ENCODE measurements around the gene MAST4. TPM values are rescaled to one million over a fixed set of nuclear protein-coding genes. Genes with fewer than 3 reads are reported as not detected.

MAST4 gene
- total RNA-seq, 4 donors from 2014 or later = 55.3 to 148 (median 110) TPM

DNA sequence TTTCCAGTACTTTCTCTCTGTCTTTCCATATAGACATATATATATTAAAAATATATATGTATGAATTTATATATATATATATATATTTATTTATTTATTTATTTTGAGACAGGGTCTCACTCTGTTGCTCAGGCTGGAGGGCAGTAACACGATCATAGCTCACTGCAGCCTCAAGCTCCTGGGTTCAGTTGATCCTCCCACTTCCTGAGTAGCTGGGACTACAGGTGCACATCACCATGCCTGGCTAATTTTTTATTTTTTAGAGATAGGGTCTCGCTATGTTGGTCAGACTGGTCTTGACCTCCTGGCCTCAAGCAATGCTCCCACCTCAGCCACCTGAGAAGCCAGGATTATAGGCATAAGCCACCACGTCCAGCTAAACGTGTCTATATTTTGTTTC lies 390.3 kb downstream of the MAST4 start:
- TF ChIP-seq, protein P1, sequence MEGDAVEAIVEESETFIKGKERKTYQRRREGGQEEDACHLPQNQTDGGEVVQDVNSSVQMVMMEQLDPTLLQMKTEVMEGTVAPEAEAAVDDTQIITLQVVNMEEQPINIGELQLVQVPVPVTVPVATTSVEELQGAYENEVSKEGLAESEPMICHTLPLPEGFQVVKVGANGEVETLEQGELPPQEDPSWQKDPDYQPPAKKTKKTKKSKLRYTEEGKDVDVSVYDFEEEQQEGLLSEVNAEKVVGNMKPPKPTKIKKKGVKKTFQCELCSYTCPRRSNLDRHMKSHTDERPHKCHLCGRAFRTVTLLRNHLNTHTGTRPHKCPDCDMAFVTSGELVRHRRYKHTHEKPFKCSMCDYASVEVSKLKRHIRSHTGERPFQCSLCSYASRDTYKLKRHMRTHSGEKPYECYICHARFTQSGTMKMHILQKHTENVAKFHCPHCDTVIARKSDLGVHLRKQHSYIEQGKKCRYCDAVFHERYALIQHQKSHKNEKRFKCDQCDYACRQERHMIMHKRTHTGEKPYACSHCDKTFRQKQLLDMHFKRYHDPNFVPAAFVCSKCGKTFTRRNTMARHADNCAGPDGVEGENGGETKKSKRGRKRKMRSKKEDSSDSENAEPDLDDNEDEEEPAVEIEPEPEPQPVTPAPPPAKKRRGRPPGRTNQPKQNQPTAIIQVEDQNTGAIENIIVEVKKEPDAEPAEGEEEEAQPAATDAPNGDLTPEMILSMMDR (IDR thresholded peaks at IDR 0.05) = no peak
- no peak for TF ChIP-seq POLR2A (IDR thresholded peaks at IDR 0.05)
- no peak overlapping the region for H3K4me3 ChIP-seq
- H3K27ac ChIP-seq = no peak overlapping the region
- H3K36me3 ChIP-seq = no peaks in the 10 kb centered on the region
- H3K9me3 ChIP-seq = no peaks in the 10 kb centered on the region
- no peaks in the 10 kb centered on the region for H3K27me3 ChIP-seq
- H3K4me1 ChIP-seq = peaks cover 2 to 59% (median 11%) of the 10 kb centered on the region in 3 donors
- WGBS, 2 donors = 81 to 87% methylated on average over 4 of the region's 4 CpGs
- intact Hi-C loops (cut with DNase I) = no loop called here
- no peak for DNase-seq

DNA sequence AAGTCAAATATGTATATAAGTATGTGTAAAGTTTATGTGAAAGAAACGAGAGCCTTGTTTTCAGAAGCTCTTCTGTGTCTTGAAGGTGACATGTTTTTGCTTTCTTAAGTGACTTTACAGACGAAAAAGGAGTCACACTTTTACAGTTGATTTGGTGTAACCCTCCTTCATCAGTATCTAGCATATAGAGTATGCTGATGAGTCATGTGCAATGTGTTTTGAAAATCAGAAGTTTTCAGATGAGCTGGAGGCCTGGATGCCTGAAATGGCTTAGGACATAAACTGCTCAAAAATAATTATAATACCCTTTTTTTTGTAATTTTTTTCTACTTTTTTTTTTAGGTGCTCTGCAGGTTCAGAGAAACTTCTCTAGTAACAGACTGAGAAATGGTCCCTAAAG lies 390.9 kb downstream of the MAST4 start:
- intact Hi-C loops (cut with DNase I) = no loop called here
- TF ChIP-seq POLR2A (IDR thresholded peaks at IDR 0.05) = no peak
- TF ChIP-seq, protein P1 (IDR thresholded peaks at IDR 0.05) = no peak
- no peaks in the 10 kb centered on the region for H3K36me3 ChIP-seq
- no peak overlapping the region for H3K27ac ChIP-seq
- H3K27me3 ChIP-seq = no peaks in the 10 kb centered on the region
- whole genome bisulfite sequencing, 2 donors = 57 to 61% methylated on average over 2 of the region's 2 CpGs
- no peaks in the 10 kb centered on the region for H3K9me3 ChIP-seq
- H3K4me1 ChIP-seq = peaks cover 2 to 59% (median 11%) of the 10 kb centered on the region in 3 donors
- no peak overlapping the region for H3K4me3 ChIP-seq
- no peak for DNase-seq

DNA sequence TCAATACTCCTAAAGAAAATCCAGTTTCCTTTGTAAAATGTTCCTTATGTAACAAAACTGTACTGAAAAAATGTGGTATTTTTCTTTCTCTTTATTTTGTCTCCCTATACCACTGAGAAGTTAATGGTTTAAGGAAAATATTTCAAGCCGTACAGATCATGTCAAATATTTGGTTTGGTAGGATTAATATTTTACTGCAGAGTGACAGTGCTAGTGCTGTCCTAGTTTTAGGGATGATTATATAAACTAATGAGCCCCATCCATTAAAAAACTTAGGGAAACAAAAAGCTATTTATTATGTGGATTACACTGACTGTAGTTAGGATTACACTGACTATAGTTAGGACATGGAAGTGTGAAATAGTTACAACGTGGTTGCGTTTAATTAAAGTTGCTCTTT lies 391.3 kb downstream of the MAST4 start:
- Histone ChIP-seq H3K36me3 (no peaks in the 10 kb centered on the region), H3K4me3 (no peak overlapping the region), H3K27me3 (no peaks in the 10 kb centered on the region), H3K27ac (peak overlapping the region in 1 of 4 donors; percentile 25), H3K4me1 (peaks cover 2 to 63% (median 11%) of the 10 kb centered on the region in 3 donors), H3K9me3 (no peaks in the 10 kb centered on the region)
- no peak for DNase-seq
- no peak for TF ChIP-seq POLR2A (IDR thresholded peaks at IDR 0.05)
- TF ChIP-seq, protein P1 (IDR thresholded peaks at IDR 0.05) = no peak
- intact Hi-C loops (cut with DNase I) = no loop called here
- 64 to 78% methylated on average over 3 of the region's 3 CpGs for WGBS, 2 donors

DNA sequence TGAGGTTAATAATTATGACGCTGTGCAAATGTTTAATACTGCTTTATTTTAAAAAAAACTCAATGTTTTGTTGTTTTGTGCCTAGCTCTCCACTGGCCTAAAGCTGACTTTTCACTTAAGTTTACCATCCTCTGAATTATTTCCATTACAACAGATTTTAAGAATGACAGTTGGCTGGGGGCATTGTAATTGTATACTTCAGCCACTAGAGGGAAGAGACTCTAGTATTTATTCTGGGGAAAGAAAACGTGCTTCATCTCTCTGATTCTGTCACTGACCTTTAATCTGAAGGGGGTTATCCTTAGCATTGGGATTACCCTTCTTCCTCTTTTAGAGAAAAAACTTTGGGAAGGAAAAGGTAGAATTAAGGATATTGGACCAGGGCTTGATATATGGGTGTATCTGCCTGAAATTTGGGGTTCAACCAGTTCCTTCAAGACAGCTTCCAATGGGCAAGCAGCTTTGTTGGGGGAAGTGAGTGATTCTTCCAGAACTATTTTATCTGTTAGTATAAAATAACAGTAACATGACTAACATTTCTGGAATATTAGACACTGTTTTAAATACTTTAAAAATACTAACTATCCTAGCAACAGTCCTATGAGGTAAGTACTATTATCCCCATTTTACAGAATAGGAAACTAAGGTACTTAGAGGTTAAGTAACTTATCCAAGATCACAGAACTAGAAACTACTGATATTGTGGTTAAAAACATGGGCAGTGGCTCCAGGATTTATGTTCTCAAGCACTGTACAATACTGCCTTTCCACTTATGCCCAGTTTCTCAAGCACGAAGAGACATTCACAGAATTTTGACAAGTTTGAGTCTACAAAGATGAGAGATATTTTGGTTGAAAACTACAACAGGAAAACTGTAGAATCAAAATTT lies 392.0 kb downstream of the MAST4 start:
- Histone ChIP-seq H3K27ac (peak overlapping the region in 2 of 4 donors; percentile 66 to 74), H3K4me1 (peaks cover 2 to 70% (median 14%) of the 10 kb centered on the region in 3 donors), H3K27me3 (no peaks in the 10 kb centered on the region), H3K4me3 (no peak overlapping the region), H3K9me3 (no peaks in the 10 kb centered on the region), H3K36me3 (no peaks in the 10 kb centered on the region)
- intact Hi-C loops (cut with DNase I) = no loop called here
- DNase-seq = no peak
- TF ChIP-seq, protein P1 (IDR thresholded peaks at IDR 0.05) = peak; percentile 77 to 94 (median 88)
- no peak for TF ChIP-seq POLR2A (IDR thresholded peaks at IDR 0.05)
- 44 to 50% methylated on average over 3 of the region's 3 CpGs for WGBS, 2 donors

DNA sequence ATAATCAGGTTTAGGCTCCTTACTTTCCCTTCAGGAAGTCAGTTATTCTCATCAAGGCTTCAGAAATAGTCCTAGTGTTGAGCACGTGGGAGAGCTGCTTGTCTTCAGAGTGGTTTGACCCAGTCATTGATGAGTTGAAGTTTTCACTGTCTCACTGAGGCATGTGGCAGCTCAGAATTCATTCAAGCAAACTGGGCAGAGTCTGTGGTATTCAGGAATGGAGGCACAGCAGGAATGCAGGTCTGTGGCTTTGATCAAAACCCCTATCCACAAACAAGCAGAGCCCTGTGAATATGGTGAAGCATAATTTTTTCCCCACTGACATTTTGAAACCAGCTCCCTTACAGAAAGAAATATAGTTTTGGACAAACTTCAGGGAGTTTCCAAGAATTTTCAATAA lies 393.1 kb downstream of the MAST4 start:
- H3K4me3 ChIP-seq = no peak overlapping the region
- WGBS, 2 donors = 0% methylated on average over 1 of the region's 1 CpG
- DNase-seq = no peak
- H3K27me3 ChIP-seq = no peaks in the 10 kb centered on the region
- peak overlapping the region in 3 of 4 donors; percentile 49 to 74 (median 66) for H3K27ac ChIP-seq
- H3K36me3 ChIP-seq = no peaks in the 10 kb centered on the region
- intact Hi-C loops (cut with DNase I) = no loop called here
- H3K4me1 ChIP-seq = peaks cover 2 to 75% (median 15%) of the 10 kb centered on the region in 3 donors
- no peaks in the 10 kb centered on the region for H3K9me3 ChIP-seq
- TF ChIP-seq, protein P1 (IDR thresholded peaks at IDR 0.05) = no peak
- no peak for TF ChIP-seq POLR2A (IDR thresholded peaks at IDR 0.05)

Measured in esophagus squamous epithelium (tissue), 5 donors.